RKO (cell line): ENCODE data around the gene CPPED1.
"Not testable (repeated sequence)": the region's sequence is repeated elsewhere in the genome, so short reads cannot be mapped to it uniquely, and the experiment has no call there.

Source experiments
- DNase-seq: peaks from one replicate; pipeline ENCODE4 v3.0.0-alpha.2; 2016; ENCODE audit warnings: low spot score

CPPED1 gene

GRCh38 chr16:12803203-12804093 is at the start of gene CPPED1:
Gene CPPED1 (minus strand): TSS chr16:12803887. CDS start chr16:12803776, 111 bp downstream.
- DNase-seq: peak; percentile 92

- DNase-seq: no peak
These were observed 46.5 kb upstream of the CPPED1 start for GRCh38 chr16:12850186-12850585.

- DNase-seq: no peak
These were observed 42.9 kb upstream of the CPPED1 start for GRCh38 chr16:12846592-12846991.

GRCh38 chr16:12845282-12845681 is 41.6 kb upstream of the CPPED1 start:
- DNase-seq: no peak

- no peak for DNase-seq
These were observed 34.1 kb upstream of the CPPED1 start for GRCh38 chr16:12837756-12838155.

- no peak for DNase-seq
These were observed 33.6 kb upstream of the CPPED1 start for GRCh38 chr16:12837291-12837690.

GRCh38 chr16:12833926-12834325 is 30.2 kb upstream of the CPPED1 start:
- DNase-seq: peak; percentile 42

- DNase-seq: no peak
These were observed 25.6 kb upstream of the CPPED1 start for GRCh38 chr16:12829096-12829888.

GRCh38 chr16:12828206-12828605 is 24.5 kb upstream of the CPPED1 start:
- DNase-seq: no peak

GRCh38 chr16:12826559-12826958 is 22.9 kb upstream of the CPPED1 start:
- DNase-seq: no peak

GRCh38 chr16:12819126-12820117 is 15.7 kb upstream of the CPPED1 start:
- peak; percentile 55 for DNase-seq

- DNase-seq: no peak
These were observed 14.6 kb upstream of the CPPED1 start for GRCh38 chr16:12818326-12818725.

- DNase-seq: not testable (repeated sequence)
These were observed 13.1 kb upstream of the CPPED1 start for GRCh38 chr16:12816791-12817214.

- no peak for DNase-seq
These were observed 11.7 kb upstream of the CPPED1 start for GRCh38 chr16:12815361-12815760.

GRCh38 chr16:12813734-12814133 is 10.0 kb upstream of the CPPED1 start:
- DNase-seq: not testable (repeated sequence)

GRCh38 chr16:12813321-12813720 is 9.6 kb upstream of the CPPED1 start:
- not testable (repeated sequence) for DNase-seq

GRCh38 chr16:12811441-12812383 is 8.0 kb upstream of the CPPED1 start:
- no peak for DNase-seq

GRCh38 chr16:12805066-12805465 is 1.4 kb upstream of the CPPED1 start:
- DNase-seq: peak; percentile 8

- no peak for DNase-seq
These were observed 708 bp upstream of the CPPED1 start for GRCh38 chr16:12804395-12804794.

GRCh38 chr16:12802661-12803060 is 1.0 kb downstream of the CPPED1 start:
- no peak for DNase-seq

- no peak for DNase-seq
These were observed 1.6 kb downstream of the CPPED1 start for GRCh38 chr16:12802048-12802447.
